Stimulated activated naive B cell treated with anti-CD40 and anti-IgM and Interleukin-4, amounts not matched to agents 10 μg/mL and 1 μg/mL and 100 μg/mL, for 72 hours (primary cell): Measurements from ENCODE around the gene RMC1.

Experiments used
- ATAC-seq, 2 donors: fragments of 150-1000 bp; cut with Tn5 transposase; replicated peaks; 2 replicates each; pipeline ENCODE4 v1.10.0; 2021; ENCODE audit warnings: moderate library complexity in 1 of 2
- DNase-seq: peaks from one replicate; pipeline ENCODE4 v3.0.0; 2021
- H3K27ac Mint-ChIP-seq: one replicate; pipeline ENCODE4 v1.8.0; 2022; ENCODE audit warnings: mild to moderate bottlenecking, mixed read lengths
- H3K27me3 Mint-ChIP-seq, 2 donors: one replicate each; pipeline ENCODE4 v1.8.0; 2022; ENCODE audit warnings: mixed read lengths in 2 of 2
- H3K36me3 Mint-ChIP-seq, 2 donors: one replicate each; pipeline ENCODE4 v1.8.0; 2022; ENCODE audit warnings: mixed read lengths in 2 of 2, mild to moderate bottlenecking in 1 of 2
- H3K4me1 Mint-ChIP-seq, 2 donors: one replicate each; pipeline ENCODE4 v1.8.0; 2022; ENCODE audit warnings: mixed read lengths in 2 of 2, mild to moderate bottlenecking in 1 of 2
- H3K4me3 Mint-ChIP-seq, 2 donors: one replicate each; pipeline ENCODE4 v1.8.0; 2022; ENCODE audit warnings: mild to moderate bottlenecking in 2 of 2, mixed read lengths in 2 of 2, moderate library complexity in 1 of 2
- H3K9me3 Mint-ChIP-seq, 2 donors: one replicate each; pipeline ENCODE4 v1.8.0; 2022; ENCODE audit warnings: mixed read lengths in 2 of 2, mild to moderate bottlenecking in 1 of 2

RMC1 gene

GRCh38 chr18:23532848-23533247, 29.5 kb downstream of the RMC1 start:
- DNase-seq = no peak
- ATAC-seq = no peak
- peaks cover 8 to 17% of the 10 kb centered on the region in 2 donors for H3K4me1 Mint-ChIP-seq
- H3K4me3 Mint-ChIP-seq = no peak overlapping the region
- peak overlapping the region; percentile 84 for H3K27ac Mint-ChIP-seq
- H3K9me3 Mint-ChIP-seq = no peaks in the 10 kb centered on the region
- H3K36me3 Mint-ChIP-seq = peaks cover 50 to 69% of the 10 kb centered on the region in 2 donors
- H3K27me3 Mint-ChIP-seq = no peaks in the 10 kb centered on the region

- Mint-ChIP-seq H3K27me3 (no peaks in the 10 kb centered on the region), H3K4me3 (no peak overlapping the region), H3K4me1 (peaks cover 11 to 16% of the 10 kb centered on the region in 2 donors), H3K9me3 (no peaks in the 10 kb centered on the region), H3K27ac (no peak overlapping the region), H3K36me3 (peaks cover 51 to 71% of the 10 kb centered on the region in 2 donors)
- no peak for ATAC-seq
- no peak for DNase-seq
Measured at GRCh38 chr18:23534276-23534675, 31.0 kb downstream of the RMC1 start.

DNA sequence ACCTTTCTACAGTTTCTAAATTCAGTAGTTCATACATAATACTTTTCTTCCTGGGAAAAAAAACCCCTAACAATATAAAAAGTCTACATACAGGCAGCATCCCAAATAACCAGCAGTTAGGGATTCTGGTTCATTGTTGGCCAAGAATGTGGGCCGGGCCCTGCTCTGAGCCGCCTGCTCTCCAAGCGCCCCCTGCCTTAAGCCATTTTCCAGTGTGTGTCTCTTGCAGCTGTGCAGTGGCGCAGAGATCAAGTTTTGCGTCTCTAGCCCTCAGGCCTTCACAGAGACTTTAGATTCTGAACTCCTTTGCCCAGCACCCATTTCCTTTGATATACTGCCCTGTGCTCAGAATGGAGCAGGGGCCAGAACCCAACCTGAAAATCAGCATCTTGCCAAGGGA, 32.9 kb downstream of the RMC1 start:
- Mint-ChIP-seq H3K27ac (peak overlapping the region; percentile 47), H3K9me3 (no peaks in the 10 kb centered on the region), H3K4me3 (no peak overlapping the region), H3K36me3 (peaks cover 52 to 68% of the 10 kb centered on the region in 2 donors), H3K27me3 (no peaks in the 10 kb centered on the region), H3K4me1 (peaks cover 19 to 26% of the 10 kb centered on the region in 2 donors)
- no peak for DNase-seq
- no peak for ATAC-seq

DNA sequence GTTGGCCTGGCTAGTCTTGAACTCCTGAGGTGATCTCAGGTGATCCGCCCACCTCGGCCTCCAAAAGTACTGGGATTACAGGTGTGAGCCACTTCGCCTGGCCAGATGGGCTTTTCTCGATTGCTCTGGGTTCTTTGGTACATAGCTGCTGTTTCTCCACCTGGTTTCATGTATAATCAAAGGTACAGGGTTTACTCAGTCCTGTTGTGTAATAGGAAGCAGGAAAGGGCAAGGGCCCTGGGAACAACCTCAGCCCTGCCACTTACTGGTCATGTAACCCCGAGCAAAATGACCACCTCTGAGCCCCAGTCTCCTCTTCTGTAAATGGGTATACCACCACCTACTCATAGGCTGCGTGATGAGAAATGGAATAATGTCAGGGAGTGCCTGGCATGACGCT, 34.0 kb downstream of the RMC1 start:
- no peak for ATAC-seq
- Mint-ChIP-seq H3K27ac (no peak overlapping the region), H3K36me3 (peaks cover 52 to 67% of the 10 kb centered on the region in 2 donors), H3K9me3 (no peaks in the 10 kb centered on the region), H3K4me1 (peaks cover 23 to 33% of the 10 kb centered on the region in 2 donors), H3K27me3 (no peaks in the 10 kb centered on the region), H3K4me3 (no peak overlapping the region)
- DNase-seq = no peak

DNA sequence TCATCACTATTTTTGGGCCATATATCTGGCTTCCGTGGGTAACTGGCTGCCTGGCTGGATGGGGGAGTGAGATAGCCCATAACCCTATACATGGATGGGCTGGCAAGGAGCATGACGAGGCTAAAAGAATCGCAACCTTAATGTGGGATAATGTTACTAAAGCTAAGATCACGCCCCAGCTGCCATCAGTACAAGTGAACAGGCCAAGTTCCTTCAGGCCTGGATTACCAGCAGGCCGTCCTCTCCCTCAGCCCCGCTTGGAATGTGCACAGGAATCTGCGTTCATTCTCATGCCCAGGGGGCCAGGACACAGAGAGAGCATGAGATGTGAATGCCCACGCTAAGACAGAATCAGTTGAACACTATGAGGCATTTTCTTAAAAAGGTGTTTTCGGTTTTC, 34.7 kb downstream of the RMC1 start:
- H3K36me3 Mint-ChIP-seq = peaks cover 59 to 67% of the 10 kb centered on the region in 2 donors
- H3K4me1 Mint-ChIP-seq = peaks cover 24 to 38% of the 10 kb centered on the region in 2 donors
- no peaks in the 10 kb centered on the region for H3K27me3 Mint-ChIP-seq
- no peak for DNase-seq
- no peak for ATAC-seq
- no peak overlapping the region for H3K4me3 Mint-ChIP-seq
- H3K9me3 Mint-ChIP-seq = no peaks in the 10 kb centered on the region
- H3K27ac Mint-ChIP-seq = no peak overlapping the region

DNA sequence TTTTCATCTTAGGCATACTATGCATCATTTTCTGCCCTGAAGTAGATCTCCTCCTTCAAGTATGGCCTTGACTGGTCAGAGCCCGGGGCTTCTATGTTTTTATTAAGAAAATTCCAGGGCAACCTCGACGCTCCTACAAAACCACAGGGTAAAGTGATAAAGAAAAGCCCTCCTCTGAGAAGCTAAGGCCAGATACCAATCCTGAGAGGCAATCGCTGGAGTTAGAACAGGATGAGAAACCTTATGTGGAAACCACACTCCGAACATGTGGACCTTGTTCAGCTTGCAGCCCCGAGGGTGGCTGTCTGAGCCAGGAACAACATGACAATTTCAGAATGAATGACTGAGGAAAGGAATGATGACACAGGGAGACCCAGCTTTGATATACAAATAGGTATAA, 35.6 kb downstream of the RMC1 start:
- H3K4me1 Mint-ChIP-seq = peaks cover 24 to 38% of the 10 kb centered on the region in 2 donors
- no peaks in the 10 kb centered on the region for H3K27me3 Mint-ChIP-seq
- H3K9me3 Mint-ChIP-seq = no peaks in the 10 kb centered on the region
- no peak for DNase-seq
- H3K4me3 Mint-ChIP-seq = no peak overlapping the region
- peaks cover 62 to 71% of the 10 kb centered on the region in 2 donors for H3K36me3 Mint-ChIP-seq
- H3K27ac Mint-ChIP-seq = no peak overlapping the region
- no peak for ATAC-seq

DNA sequence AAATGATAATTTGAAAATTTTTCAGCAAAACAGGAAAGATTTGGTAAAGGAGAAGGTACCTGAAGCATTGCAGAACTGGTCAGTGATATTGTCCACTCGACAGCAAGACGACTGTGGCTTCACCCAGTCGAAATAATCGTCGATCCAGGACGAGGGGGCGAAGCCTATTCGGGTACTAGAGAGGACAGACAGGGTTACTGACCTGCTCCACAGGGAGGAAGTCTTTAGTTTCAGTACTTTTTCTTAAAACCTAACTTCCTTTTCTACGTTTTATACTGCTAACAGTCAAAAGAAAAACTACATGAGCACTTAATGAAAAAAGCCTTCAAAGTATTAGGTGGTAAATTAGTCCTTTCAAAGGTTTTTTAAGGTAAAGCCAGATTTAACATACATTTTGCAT, 36.0 kb downstream of the RMC1 start:
- H3K4me1 Mint-ChIP-seq = peaks cover 24 to 38% of the 10 kb centered on the region in 2 donors
- peak; percentile 24 to 50 for ATAC-seq
- H3K9me3 Mint-ChIP-seq = no peaks in the 10 kb centered on the region
- H3K27me3 Mint-ChIP-seq = no peaks in the 10 kb centered on the region
- DNase-seq = no peak
- no peak overlapping the region for H3K27ac Mint-ChIP-seq
- peaks cover 64 to 73% of the 10 kb centered on the region in 2 donors for H3K36me3 Mint-ChIP-seq
- peak overlapping the region in 1 of 2 donors; percentile 47 for H3K4me3 Mint-ChIP-seq

- Mint-ChIP-seq H3K4me1 (peaks cover 24 to 38% of the 10 kb centered on the region in 2 donors), H3K27ac (no peak overlapping the region), H3K36me3 (peaks cover 62 to 75% of the 10 kb centered on the region in 2 donors), H3K4me3 (peak overlapping the region; percentile 6 to 47), H3K27me3 (no peaks in the 10 kb centered on the region), H3K9me3 (no peaks in the 10 kb centered on the region)
- no peak for DNase-seq
- ATAC-seq = no peak
Measured at GRCh38 chr18:23539911-23540525, 36.7 kb downstream of the RMC1 start.

DNA sequence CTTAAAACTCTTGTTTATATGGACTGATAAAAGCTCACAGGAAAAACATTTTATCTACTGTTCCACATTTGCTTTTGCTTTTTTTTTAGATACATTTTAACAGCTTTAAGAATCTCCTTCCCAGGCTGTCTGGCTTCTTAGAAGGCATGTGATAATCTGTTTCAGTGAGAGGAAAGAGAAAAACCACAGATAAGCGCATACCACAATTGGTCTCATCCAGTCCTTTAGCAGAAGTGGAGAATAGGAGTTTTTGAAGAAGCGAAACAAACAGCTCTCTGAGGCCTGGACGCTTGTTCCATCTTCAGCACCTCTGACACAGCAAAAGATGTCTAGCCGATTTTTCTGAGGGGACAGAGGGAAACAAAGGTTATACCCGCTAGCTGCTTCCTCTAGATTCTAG, 37.6 kb downstream of the RMC1 start:
- Mint-ChIP-seq H3K4me3 (peak overlapping the region in 1 of 2 donors; percentile 16), H3K27ac (peak overlapping the region; percentile 43), H3K9me3 (no peaks in the 10 kb centered on the region), H3K36me3 (peaks cover 57 to 75% of the 10 kb centered on the region in 2 donors), H3K27me3 (no peaks in the 10 kb centered on the region), H3K4me1 (peaks cover 24 to 38% of the 10 kb centered on the region in 2 donors)
- ATAC-seq = peak; percentile 93 to 95
- no peak for DNase-seq

DNA sequence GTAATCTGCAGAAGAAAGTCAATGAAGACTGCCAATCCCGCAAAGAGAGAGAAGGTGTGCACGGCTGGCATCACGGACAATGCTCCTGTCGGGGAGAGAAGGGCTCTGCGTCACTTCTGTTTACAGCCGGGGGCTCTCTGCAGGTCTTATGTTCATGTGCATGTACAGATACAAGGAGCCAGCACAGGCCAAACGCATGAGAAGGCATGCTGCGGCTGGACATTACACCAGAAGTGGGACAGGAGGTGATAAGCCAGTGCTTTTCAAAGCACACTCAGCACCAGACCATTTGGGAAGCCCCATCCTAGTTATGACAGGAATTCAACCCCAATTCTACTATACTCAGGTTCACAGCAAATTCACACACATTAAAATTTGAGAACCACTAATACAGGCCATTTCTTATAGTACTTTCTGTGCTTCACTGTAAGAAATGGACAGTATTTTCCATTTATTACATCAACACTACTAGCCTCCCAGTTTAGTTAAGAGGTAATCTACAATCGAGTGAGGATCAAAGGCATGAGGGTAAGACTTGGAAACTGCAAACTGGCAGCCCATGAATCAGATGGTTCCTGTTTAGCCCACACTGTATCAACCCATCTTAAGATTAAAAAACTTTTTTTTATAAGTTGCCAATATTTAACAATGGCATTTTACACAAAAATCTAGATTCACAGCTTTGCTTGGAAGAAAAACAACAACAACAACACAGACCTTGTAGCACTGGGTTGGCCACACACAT, 38.2 kb downstream of the RMC1 start:
- ATAC-seq (no peak), DNase-seq (no peak)
- H3K9me3 Mint-ChIP-seq = no peaks in the 10 kb centered on the region
- H3K4me3 Mint-ChIP-seq = peak overlapping the region in 1 of 2 donors; percentile 16
- H3K27ac Mint-ChIP-seq = peak overlapping the region; percentile 43
- peaks cover 24 to 38% of the 10 kb centered on the region in 2 donors for H3K4me1 Mint-ChIP-seq
- H3K36me3 Mint-ChIP-seq = peaks cover 53 to 71% of the 10 kb centered on the region in 2 donors
- H3K27me3 Mint-ChIP-seq = no peaks in the 10 kb centered on the region

GRCh38 chr18:23542461-23542860, 39.1 kb downstream of the RMC1 start:
- DNase-seq (no peak), ATAC-seq (no peak)
- no peaks in the 10 kb centered on the region for H3K9me3 Mint-ChIP-seq
- no peaks in the 10 kb centered on the region for H3K27me3 Mint-ChIP-seq
- no peak overlapping the region for H3K27ac Mint-ChIP-seq
- peaks cover 24 to 38% of the 10 kb centered on the region in 2 donors for H3K4me1 Mint-ChIP-seq
- H3K36me3 Mint-ChIP-seq = peaks cover 50 to 73% of the 10 kb centered on the region in 2 donors
- no peak overlapping the region for H3K4me3 Mint-ChIP-seq

DNA sequence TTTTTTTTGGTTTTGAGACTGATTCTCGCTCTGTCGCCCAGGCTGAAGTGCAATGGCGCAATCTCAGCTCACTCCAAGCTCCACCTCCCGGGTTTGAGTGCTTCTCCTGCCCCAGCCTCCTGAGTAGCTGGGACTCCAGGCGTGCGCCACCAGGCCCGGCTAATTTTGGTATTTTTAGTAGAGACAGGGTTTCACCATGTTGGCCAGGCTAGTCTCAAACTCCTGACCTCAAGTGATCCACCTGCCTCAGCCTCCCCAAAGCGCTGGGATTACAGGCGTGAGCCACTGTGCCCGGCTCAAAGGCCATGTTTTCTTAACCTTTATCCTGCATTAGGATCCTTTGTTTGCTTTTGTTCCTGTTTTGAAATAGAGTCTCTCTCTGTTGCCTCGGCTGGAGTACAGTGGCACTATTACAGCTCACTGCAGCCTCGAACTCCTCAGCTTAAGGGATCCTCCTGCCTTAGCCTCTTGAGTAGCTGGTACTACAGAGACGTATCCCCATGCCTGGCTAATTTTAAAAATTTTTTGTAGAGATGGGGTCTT, 42.0 kb downstream of the RMC1 start:
- Mint-ChIP-seq H3K9me3 (no peaks in the 10 kb centered on the region), H3K4me3 (no peak overlapping the region), H3K27me3 (no peaks in the 10 kb centered on the region), H3K27ac (no peak overlapping the region), H3K36me3 (peaks cover 32 to 64% of the 10 kb centered on the region in 2 donors), H3K4me1 (peaks cover 12 to 21% of the 10 kb centered on the region in 2 donors)
- ATAC-seq = no peak
- no peak for DNase-seq

DNA sequence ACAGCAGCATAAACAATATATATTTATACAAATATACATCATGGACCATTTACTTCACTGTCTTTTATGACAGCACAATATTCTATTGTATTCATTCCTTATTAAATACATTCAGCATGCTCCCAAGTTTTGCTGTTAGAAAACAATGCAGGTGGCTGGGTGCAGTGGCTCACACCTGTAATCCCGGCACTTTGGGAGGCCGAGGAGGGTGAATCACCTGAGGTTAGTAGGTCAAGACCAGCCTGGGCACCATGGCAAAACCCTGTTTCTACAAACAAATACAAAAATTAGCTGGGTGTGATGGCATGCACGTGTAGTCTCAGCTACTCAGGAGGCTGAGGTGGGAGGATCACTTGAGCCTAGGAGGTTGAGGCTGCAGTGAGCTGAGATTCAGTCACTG, 44.0 kb downstream of the RMC1 start:
- Mint-ChIP-seq H3K27me3 (no peaks in the 10 kb centered on the region), H3K27ac (no peak overlapping the region), H3K9me3 (no peaks in the 10 kb centered on the region), H3K4me3 (no peak overlapping the region), H3K4me1 (peaks cover 2 to 9% of the 10 kb centered on the region in 2 donors), H3K36me3 (peaks cover 42 to 68% of the 10 kb centered on the region in 2 donors)
- no peak for DNase-seq
- ATAC-seq = no peak

- ATAC-seq (no peak), DNase-seq (no peak)
- Mint-ChIP-seq H3K27ac (no peak overlapping the region), H3K4me1 (peaks cover 0 to 4% of the 10 kb centered on the region in 2 donors), H3K4me3 (no peak overlapping the region), H3K27me3 (no peaks in the 10 kb centered on the region), H3K36me3 (peaks cover 42 to 68% of the 10 kb centered on the region in 2 donors), H3K9me3 (no peaks in the 10 kb centered on the region)
Measured at GRCh38 chr18:23547846-23548245, 44.5 kb downstream of the RMC1 start.

DNA sequence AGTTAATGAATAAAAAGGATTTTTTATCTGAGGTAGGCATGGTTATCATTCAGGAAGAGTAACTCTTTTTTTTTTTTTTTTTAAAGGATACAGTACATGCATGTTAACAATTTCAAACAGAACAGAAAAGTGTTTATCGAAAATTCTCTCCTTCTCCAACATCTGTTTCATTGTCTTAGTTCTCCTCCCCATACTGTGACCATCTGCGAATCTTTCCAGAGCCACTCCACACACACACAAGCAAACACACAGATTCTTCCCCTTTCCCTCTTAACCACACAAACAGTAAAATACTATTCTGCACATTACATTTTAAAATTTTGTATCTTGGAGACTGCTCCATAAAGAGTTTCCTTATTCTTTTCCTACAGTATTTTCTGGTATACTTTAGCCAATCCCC, 45.0 kb downstream of the RMC1 start:
- no peaks in the 10 kb centered on the region for H3K9me3 Mint-ChIP-seq
- H3K27me3 Mint-ChIP-seq = no peaks in the 10 kb centered on the region
- ATAC-seq = no peak
- H3K4me1 Mint-ChIP-seq = peaks cover 0 to 4% of the 10 kb centered on the region in 2 donors
- H3K4me3 Mint-ChIP-seq = no peak overlapping the region
- peaks cover 41 to 68% of the 10 kb centered on the region in 2 donors for H3K36me3 Mint-ChIP-seq
- H3K27ac Mint-ChIP-seq = no peak overlapping the region
- DNase-seq = no peak
